NCI-H146 treated with DMSO at 0.1 percent for 48 hours (cell line): ENCODE measurements around the gene KCTD17.

Experiments
- DNase-seq: peaks from one replicate; lab custom pipeline; 2025; ENCODE audit not compliant: unreplicated experiment; lab: John Stamatoyannopoulos, UW

The KCTD17 gene

GRCh38 chr22:37051391-37052385 lies at the start of gene KCTD17:
KCTD17 (plus strand) TSS chr22:37051742; CDS start chr22:37051761, 19 bp downstream.
- DNase-seq = no peak

- DNase-seq = no peak
Observed at GRCh38 chr22:37001826-37002225, 49.7 kb upstream of the KCTD17 start.

DNA sequence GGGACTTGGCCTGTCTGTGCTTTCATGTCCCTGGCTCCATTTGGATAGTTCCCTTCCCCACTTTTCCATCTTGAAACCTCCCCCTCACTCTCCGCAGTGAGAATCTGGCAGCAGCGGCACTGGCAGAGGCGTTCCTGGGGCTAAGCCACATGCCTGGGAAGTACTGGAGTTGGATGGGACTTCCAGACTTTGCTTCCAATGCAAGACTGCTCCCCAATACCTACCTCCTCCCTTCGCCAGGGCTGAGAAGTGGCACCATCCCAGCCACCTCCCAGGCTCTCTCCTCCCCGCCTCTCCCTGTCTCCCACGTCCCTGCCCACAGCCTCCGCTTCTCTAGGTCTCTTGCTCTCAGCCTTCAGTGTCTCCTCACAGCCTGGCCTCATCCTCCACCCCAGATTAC lies 48.9 kb upstream of the KCTD17 start:
- no peak for DNase-seq

DNA sequence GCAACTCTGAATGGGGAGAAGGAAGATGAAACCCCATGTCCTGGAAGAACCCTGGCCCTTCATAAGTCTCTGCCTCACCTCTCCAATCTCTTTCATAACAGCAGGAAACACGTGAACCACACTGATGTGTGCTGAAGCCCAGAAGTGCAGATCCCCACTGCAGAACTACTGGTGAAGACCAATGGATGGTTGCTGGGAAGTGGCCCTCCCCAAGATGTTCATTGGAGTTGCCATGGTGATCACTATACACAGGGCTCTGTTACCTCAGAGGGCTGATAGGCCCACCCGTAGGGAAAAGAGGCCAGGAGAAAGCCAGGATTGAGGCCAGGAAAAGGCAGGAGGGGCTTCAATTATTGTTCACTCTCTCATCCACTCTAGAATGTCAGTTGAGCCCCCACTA lies 43.9 kb upstream of the KCTD17 start:
- no peak for DNase-seq

- DNase-seq = no peak
Observed at GRCh38 chr22:37008365-37008764, 43.2 kb upstream of the KCTD17 start.

DNA sequence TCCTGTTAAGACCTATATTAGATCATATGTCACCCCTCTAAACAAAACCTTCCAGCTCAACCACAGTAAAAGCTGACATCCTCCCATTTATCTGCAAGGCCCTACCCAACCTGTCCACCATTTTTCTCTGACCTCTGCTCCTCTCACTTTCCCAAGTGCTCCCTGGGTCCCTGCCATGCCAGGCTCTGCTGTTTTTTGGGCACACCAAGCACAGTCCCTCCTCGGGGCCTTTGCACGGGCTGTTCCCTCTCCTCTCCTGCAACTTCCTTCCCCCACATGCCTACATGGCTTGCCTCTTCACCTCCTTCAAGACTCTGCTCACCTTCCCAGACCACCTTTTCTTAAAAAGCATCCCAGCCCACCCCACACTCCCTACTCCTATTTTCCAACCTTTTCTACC lies 42.1 kb upstream of the KCTD17 start:
- no peak for DNase-seq

GRCh38 chr22:37010174-37010573 lies 41.4 kb upstream of the KCTD17 start:
- DNase-seq = no peak

DNA sequence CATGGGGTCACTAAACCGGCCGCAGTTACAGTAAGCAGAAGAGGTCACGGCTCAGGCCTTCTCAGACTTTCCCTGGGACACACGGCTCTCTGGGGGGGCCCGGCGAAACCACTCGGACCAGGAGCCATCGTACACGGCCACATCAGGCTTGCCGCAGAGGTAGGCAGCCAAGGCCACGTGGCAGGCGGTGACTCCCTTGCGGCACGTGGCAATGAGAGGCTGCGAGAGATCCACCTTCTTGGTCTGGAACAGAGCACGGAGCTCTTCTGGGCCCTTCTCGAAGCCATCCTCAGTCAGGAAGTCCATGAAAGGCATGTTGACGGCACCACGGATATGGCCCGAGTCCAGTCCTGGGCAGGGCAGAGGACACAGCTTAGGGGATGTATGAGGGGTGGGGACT lies 40.6 kb upstream of the KCTD17 start:
- no peak for DNase-seq

- no peak for DNase-seq
Observed at GRCh38 chr22:37011472-37011871, 40.1 kb upstream of the KCTD17 start.

- DNase-seq = no peak
Observed at GRCh38 chr22:37012262-37012904, 39.2 kb upstream of the KCTD17 start.

DNA sequence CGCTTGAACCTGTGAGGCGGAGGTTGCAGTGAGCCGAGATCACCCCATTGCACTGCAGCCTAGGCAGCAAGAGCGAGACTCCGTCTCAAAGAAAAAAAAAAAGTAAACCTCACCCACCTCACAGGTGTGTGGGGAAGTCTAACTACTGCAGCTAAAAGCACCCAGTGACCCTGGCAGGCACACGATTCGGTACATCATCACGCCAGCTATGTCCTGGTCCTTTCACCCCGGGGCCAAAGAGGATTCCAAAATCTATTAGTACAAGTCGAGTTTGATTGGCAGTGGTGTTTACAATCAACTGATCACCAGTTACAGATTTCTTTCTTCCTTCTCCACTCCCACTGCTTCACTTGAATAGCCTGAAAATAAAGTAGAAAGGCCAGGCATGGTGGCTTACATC lies 38.6 kb upstream of the KCTD17 start:
- no peak for DNase-seq

- DNase-seq = no peak
Observed at GRCh38 chr22:37014415-37014806, 37.1 kb upstream of the KCTD17 start.

- DNase-seq = no peak
Observed at GRCh38 chr22:37014835-37015586, 36.5 kb upstream of the KCTD17 start.

GRCh38 chr22:37015587-37015878 lies 36.0 kb upstream of the KCTD17 start:
- DNase-seq = no peak

GRCh38 chr22:37016134-37016910 lies 35.2 kb upstream of the KCTD17 start:
- no peak for DNase-seq

GRCh38 chr22:37017356-37017755 lies 34.2 kb upstream of the KCTD17 start:
- DNase-seq = no peak

- DNase-seq = no peak
Observed at GRCh38 chr22:37018086-37018814, 33.3 kb upstream of the KCTD17 start.

DNA sequence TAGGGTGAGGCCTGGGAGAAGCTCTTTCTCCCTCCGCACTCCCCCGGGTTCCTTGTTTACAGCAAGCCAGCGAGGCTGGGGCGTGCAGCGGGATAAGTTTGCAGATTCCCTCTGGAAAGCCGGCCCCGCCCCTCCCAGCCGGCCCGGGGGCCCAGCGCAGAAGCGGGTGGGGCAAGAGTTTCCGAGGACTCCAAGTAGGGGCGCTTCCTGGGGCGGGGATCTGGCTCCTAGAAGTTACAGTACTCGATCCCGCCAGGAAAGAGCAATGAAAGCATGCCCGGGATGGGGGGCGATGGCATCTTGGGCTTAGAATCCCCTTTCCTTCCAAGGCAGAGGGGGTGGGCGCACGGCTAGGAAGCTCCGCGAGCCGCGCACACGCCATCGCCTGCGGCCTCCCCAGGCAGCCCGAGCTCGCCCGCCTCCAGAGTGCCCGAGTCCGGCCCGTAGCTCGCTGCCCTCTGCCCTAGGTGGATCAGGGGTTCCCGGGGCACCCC lies 32.7 kb upstream of the KCTD17 start:
- no peak for DNase-seq

DNA sequence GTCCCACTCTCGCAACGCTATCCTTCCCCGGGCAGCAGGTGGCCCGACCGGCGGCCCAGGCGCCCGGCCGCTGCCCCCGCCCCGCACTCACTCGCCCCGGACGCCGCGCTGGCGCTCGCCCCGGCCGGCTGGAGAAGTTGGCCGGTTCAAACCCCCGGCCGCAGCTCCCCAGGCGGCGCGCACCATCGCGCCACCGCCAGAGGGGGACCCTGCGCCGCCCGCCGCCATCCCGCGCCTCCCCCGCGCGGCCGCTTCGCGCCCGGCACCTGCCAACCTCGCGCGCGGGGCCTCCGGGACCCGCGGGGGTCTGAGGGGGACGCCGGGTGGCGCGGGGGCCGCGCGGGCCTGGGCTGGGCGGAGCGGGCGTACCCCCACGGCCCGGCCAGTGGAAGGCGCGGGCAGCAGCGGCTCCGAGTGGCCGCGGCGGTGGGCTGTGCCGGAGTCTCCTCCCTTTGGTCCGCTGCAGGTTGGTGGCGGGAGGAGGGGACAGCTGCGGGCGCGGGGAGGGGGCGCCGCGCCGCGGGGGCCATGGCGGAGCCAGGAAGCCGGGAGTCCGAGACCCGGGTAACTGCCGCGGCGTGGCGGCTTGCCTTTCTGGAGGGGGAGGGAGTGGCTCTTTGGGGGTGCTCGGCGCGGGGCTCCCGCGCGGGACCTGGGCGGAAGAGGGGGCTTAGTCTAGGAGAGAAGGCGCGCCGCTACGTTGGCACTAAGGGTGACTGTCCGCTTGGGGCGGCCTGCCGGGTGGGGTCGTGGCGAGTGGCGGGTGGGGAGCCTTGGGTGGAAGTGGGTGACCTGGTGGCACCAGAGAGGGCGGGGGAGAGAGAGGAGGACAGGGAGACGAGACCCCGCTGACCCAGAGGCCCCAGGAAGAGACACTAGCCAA lies 32.0 kb upstream of the KCTD17 start, which contains the start of the genes MPST and TST:
TSS of gene MPST (plus strand) at position 434 of the 883 bp plus-strand sequence. CDS start at position 529, 95 bp downstream.
TSS of gene TST (minus strand) at position 139 of the 883 bp plus-strand sequence. CDS start 715 bp downstream, outside the sequence.
- DNase-seq = peak; percentile 21
